Activated CD4-positive, alpha-beta T cell treated with anti-CD3 and anti-CD28 coated beads for 4 hours (primary cell): Measurements from ENCODE around the gene ALDH1L2.
A peak's percentile ranks its signal among the peaks of the same experiment; 100 is the strongest.
"Not testable (repeated sequence)": the region's sequence is repeated elsewhere in the genome, so short reads cannot be mapped to it uniquely, and the experiment has no call there.

Experiments used
- DNase-seq, 2 donors: peaks; one replicate each; pipeline ENCODE4 v3.0.0-alpha.2; 2020

ALDH1L2 gene

GRCh38 chr12:105030820-105031807 lies 53.1 kb downstream of the ALDH1L2 start:
- no peak for DNase-seq

GRCh38 chr12:105026411-105026810 lies 57.8 kb downstream of the ALDH1L2 start:
- no peak for DNase-seq

- no peak for DNase-seq
These were observed 58.4 kb downstream of the ALDH1L2 start for GRCh38 chr12:105025890-105026289.

GRCh38 chr12:105024928-105025327 lies 59.3 kb downstream of the ALDH1L2 start:
- no peak for DNase-seq

- DNase-seq = no peak
These were observed 63.9 kb downstream of the ALDH1L2 start for GRCh38 chr12:105020241-105020962.

GRCh38 chr12:105018776-105019175 lies 65.5 kb downstream of the ALDH1L2 start:
- no peak for DNase-seq

GRCh38 chr12:105018012-105018411 lies 66.2 kb downstream of the ALDH1L2 start:
- no peak for DNase-seq

- no peak for DNase-seq
These were observed 68.7 kb downstream of the ALDH1L2 start for GRCh38 chr12:105015543-105015942.

- no peak for DNase-seq
These were observed 69.7 kb downstream of the ALDH1L2 start for GRCh38 chr12:105014603-105015002.

GRCh38 chr12:105013892-105014291 lies 70.4 kb downstream of the ALDH1L2 start:
- no peak for DNase-seq

- DNase-seq = no peak
These were observed 82.8 kb downstream of the ALDH1L2 start for GRCh38 chr12:105001476-105001875.

GRCh38 chr12:104999347-104999685 lies 84.9 kb downstream of the ALDH1L2 start:
- DNase-seq = no peak

GRCh38 chr12:104998423-104999346 lies 85.6 kb downstream of the ALDH1L2 start:
- DNase-seq = no peak

GRCh38 chr12:104997541-104997940 lies 86.7 kb downstream of the ALDH1L2 start:
- no peak for DNase-seq

- no peak for DNase-seq
These were observed 89.9 kb downstream of the ALDH1L2 start for GRCh38 chr12:104994336-104994735.

- no peak for DNase-seq
These were observed 92.6 kb downstream of the ALDH1L2 start for GRCh38 chr12:104991565-104992128.

- DNase-seq = no peak
These were observed 93.3 kb downstream of the ALDH1L2 start for GRCh38 chr12:104990950-104991349.

- peak; percentile 81 to 88 for DNase-seq
These were observed 98.0 kb downstream of the ALDH1L2 start, which contains the start of gene NOPCHAP1 for GRCh38 chr12:104986022-104986941. Gene NOPCHAP1 (plus strand): TSS chr12:104986316. CDS start chr12:104986353, 37 bp downstream.

- DNase-seq = no peak
These were observed 99.1 kb downstream of the ALDH1L2 start for GRCh38 chr12:104985206-104985605.

- DNase-seq = not testable (repeated sequence)
These were observed 106.6 kb downstream of the ALDH1L2 start for GRCh38 chr12:104977688-104978087.

- no peak for DNase-seq
These were observed 107.6 kb downstream of the ALDH1L2 start for GRCh38 chr12:104976703-104977102.
